OCI-LY1 (cell line): ENCODE measurements around the gene MUC5AC.

Source experiments
- H2AFZ ChIP-seq: fragments of 200-600 bp; sonication (generic), shearing (Covaris generic); 2 replicates; pipeline ENCODE4 v1.6.0; 2014; ENCODE audit warnings: antibody characterized with exemption, mild to moderate bottlenecking, low read length
- H3F3A ChIP-seq: fragments of 200-600 bp; sonication (generic), shearing (Covaris generic); 2 replicates; pipeline ENCODE4 v1.6.0; 2014; ENCODE audit warnings: mild to moderate bottlenecking, antibody characterized with exemption, low read length, moderate library complexity; ENCODE audit not compliant: insufficient read depth
- H3K27ac ChIP-seq: fragments of 200-600 bp; sonication (generic); 2 replicates; pipeline ENCODE4 v1.5.1; 2014; ENCODE audit warnings: low read length, mixed run types, mild to moderate bottlenecking, low read depth; ENCODE audit not compliant: poor library complexity, severe bottlenecking
- H3K27me3 ChIP-seq: fragments of 200-600 bp; sonication (generic); 2 replicates; pipeline ENCODE4 v1.6.0; 2014; ENCODE audit warnings: antibody characterized with exemption, mild to moderate bottlenecking, low read length, moderate library complexity; ENCODE audit not compliant: insufficient read depth
- H3K36me3 ChIP-seq: fragments of 200-600 bp; sonication (generic); 2 replicates; pipeline ENCODE4 v1.6.1; 2014; ENCODE audit warnings: mild to moderate bottlenecking, antibody characterized with exemption, low read length, moderate library complexity, mixed read lengths; ENCODE audit not compliant: insufficient read depth
- H3K4me1 ChIP-seq: fragments of 200-600 bp; sonication (generic); 2 replicates; pipeline ENCODE4 v1.5.1; 2014; ENCODE audit warnings: mild to moderate bottlenecking, low read length, moderate library complexity; ENCODE audit not compliant: insufficient read depth, severe bottlenecking
- H3K4me2 ChIP-seq: fragments of 200-600 bp; sonication (generic), shearing (Covaris generic); 2 replicates; pipeline ENCODE4 v1.6.1; 2014; ENCODE audit warnings: low read length
- H3K4me3 ChIP-seq: fragments of 200-600 bp; sonication (generic); 2 replicates; pipeline ENCODE4 v1.5.1; 2014; ENCODE audit warnings: low read length, low read depth, mild to moderate bottlenecking, mixed read lengths; ENCODE audit not compliant: poor library complexity, severe bottlenecking
- H3K79me2 ChIP-seq: fragments of 200-600 bp; shearing (Covaris generic); 2 replicates; pipeline ENCODE4 v1.6.1; 2016; ENCODE audit warnings: mixed run types, low read length, mixed read lengths; ENCODE audit not compliant: insufficient read depth
- H3K9ac ChIP-seq: fragments of 200-600 bp; sonication (generic), shearing (Covaris generic); 2 replicates; pipeline ENCODE4 v1.6.1; 2014; ENCODE audit warnings: mild to moderate bottlenecking, low read length, mixed read lengths
- H3K9me2 ChIP-seq: fragments of 200-600 bp; sonication (generic), shearing (Covaris generic); 2 replicates; pipeline ENCODE4 v1.6.1; 2014; ENCODE audit warnings: low read depth, mild to moderate bottlenecking, low read length, mixed read lengths
- H3K9me3 ChIP-seq: fragments of 200-600 bp; shearing (Covaris generic); 2 replicates; pipeline ENCODE4 v1.6.1; 2014; ENCODE audit warnings: low read length, mixed read lengths
- H4K20me1 ChIP-seq: fragments of 200-600 bp; sonication (generic), shearing (Covaris generic); 2 replicates; pipeline ENCODE4 v1.6.0; 2016; ENCODE audit warnings: mild to moderate bottlenecking, low read length; ENCODE audit not compliant: insufficient read depth
- EZH2 ChIP-seq: fragments of 200-600 bp; sonication (generic), shearing (Covaris generic); IDR thresholded peaks from 2 replicates; pipeline ENCODE4 v1.8.0; 2017; ENCODE audit warnings: borderline replicate concordance, mixed run types, mild to moderate bottlenecking, antibody characterized with exemption, low read length, moderate library complexity, mixed read lengths
- TF ChIP-seq, protein P1 (sequence below): fragments of 200-600 bp; sonication (generic), shearing (Covaris generic); IDR thresholded peaks from 2 replicates; pipeline ENCODE4 v1.5.1; 2017; ENCODE audit warnings: mild to moderate bottlenecking, antibody characterized with exemption, low read length, moderate library complexity, mixed read lengths

MUC5AC gene

DNA sequence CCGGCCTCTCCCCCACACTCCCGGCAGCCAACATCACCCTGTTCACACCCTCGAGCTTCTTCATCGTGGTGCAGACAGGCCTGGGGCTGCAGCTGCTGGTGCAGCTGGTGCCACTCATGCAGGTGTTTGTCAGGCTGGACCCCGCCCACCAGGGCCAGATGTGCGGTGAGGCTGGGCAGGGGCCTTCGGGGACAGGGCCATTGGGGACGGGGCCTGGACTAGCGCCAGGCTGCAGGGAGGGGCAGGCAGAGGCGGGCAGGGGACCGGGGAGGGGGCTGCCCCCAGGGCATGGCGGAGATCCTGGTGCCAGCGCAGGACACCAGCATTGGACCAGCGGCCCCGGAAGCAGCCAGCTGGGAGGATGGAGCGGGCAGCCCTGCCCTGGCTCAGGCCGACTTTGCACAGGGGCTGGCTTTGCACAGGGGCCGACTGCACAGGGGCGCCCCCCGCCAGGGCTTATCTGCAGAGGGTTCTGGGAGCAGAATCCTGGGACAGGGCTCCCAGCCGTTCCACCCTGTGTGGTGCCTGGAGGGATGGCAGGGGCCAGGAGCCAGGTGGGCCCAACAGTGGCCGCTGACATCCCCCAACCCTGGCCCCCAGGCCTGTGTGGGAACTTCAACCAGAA is 73.8 kb downstream of the MUC5AC start:
- no peaks in the 10 kb centered on the region for H4K20me1 ChIP-seq
- H3K4me3 ChIP-seq: no peak overlapping the region
- no peak overlapping the region for H3K4me2 ChIP-seq
- no peaks in the 10 kb centered on the region for H3K9me2 ChIP-seq
- H3K4me1 ChIP-seq: no peaks in the 10 kb centered on the region
- no peaks in the 10 kb centered on the region for H3K9me3 ChIP-seq
- no peak overlapping the region for H3K27ac ChIP-seq
- TF ChIP-seq, protein P1, sequence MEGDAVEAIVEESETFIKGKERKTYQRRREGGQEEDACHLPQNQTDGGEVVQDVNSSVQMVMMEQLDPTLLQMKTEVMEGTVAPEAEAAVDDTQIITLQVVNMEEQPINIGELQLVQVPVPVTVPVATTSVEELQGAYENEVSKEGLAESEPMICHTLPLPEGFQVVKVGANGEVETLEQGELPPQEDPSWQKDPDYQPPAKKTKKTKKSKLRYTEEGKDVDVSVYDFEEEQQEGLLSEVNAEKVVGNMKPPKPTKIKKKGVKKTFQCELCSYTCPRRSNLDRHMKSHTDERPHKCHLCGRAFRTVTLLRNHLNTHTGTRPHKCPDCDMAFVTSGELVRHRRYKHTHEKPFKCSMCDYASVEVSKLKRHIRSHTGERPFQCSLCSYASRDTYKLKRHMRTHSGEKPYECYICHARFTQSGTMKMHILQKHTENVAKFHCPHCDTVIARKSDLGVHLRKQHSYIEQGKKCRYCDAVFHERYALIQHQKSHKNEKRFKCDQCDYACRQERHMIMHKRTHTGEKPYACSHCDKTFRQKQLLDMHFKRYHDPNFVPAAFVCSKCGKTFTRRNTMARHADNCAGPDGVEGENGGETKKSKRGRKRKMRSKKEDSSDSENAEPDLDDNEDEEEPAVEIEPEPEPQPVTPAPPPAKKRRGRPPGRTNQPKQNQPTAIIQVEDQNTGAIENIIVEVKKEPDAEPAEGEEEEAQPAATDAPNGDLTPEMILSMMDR: no peak
- no peak for TF ChIP-seq EZH2
- H3K79me2 ChIP-seq: no peaks in the 10 kb centered on the region
- H2AFZ ChIP-seq: no peak overlapping the region
- no peaks in the 10 kb centered on the region for H3F3A ChIP-seq
- H3K27me3 ChIP-seq: no peaks in the 10 kb centered on the region
- H3K36me3 ChIP-seq: no peaks in the 10 kb centered on the region
- H3K9ac ChIP-seq: no peak overlapping the region

GRCh38 chr11:1232021-1232882 is 74.5 kb downstream of the MUC5AC start:
- H4K20me1 ChIP-seq: no peaks in the 10 kb centered on the region
- no peak for TF ChIP-seq EZH2
- TF ChIP-seq, protein P1: no peak
- H3K36me3 ChIP-seq: no peaks in the 10 kb centered on the region
- H3K9ac ChIP-seq: no peak overlapping the region
- no peak overlapping the region for H3K4me3 ChIP-seq
- no peaks in the 10 kb centered on the region for H3K79me2 ChIP-seq
- no peak overlapping the region for H3K4me2 ChIP-seq
- H3K9me2 ChIP-seq: no peaks in the 10 kb centered on the region
- H2AFZ ChIP-seq: no peak overlapping the region
- H3F3A ChIP-seq: no peaks in the 10 kb centered on the region
- H3K27me3 ChIP-seq: no peaks in the 10 kb centered on the region
- no peaks in the 10 kb centered on the region for H3K9me3 ChIP-seq
- H3K27ac ChIP-seq: no peak overlapping the region
- H3K4me1 ChIP-seq: no peaks in the 10 kb centered on the region

- H3K4me2 ChIP-seq: no peak overlapping the region
- no peak overlapping the region for H3K9ac ChIP-seq
- no peaks in the 10 kb centered on the region for H3K4me1 ChIP-seq
- H3K27me3 ChIP-seq: no peaks in the 10 kb centered on the region
- H2AFZ ChIP-seq: no peak overlapping the region
- H3K9me2 ChIP-seq: no peaks in the 10 kb centered on the region
- H4K20me1 ChIP-seq: no peaks in the 10 kb centered on the region
- H3K4me3 ChIP-seq: no peak overlapping the region
- TF ChIP-seq, protein P1: no peak
- no peak for TF ChIP-seq EZH2
- H3K9me3 ChIP-seq: no peaks in the 10 kb centered on the region
- H3K36me3 ChIP-seq: no peaks in the 10 kb centered on the region
- no peak overlapping the region for H3K27ac ChIP-seq
- H3F3A ChIP-seq: no peaks in the 10 kb centered on the region
- H3K79me2 ChIP-seq: no peaks in the 10 kb centered on the region
These were observed 75.1 kb downstream of the MUC5AC start for GRCh38 chr11:1232883-1233321.
